ENCODE measurements around the gene CLEC4E. TPM values are rescaled to one million over a fixed set of nuclear protein-coding genes. Genes with fewer than 3 reads are reported as not detected.
A peak's percentile ranks its signal among the peaks of the same experiment; 100 is the strongest.

CLEC4E gene
- total RNA-seq, 1 experiment from 2014 or later = not detected

DNA sequence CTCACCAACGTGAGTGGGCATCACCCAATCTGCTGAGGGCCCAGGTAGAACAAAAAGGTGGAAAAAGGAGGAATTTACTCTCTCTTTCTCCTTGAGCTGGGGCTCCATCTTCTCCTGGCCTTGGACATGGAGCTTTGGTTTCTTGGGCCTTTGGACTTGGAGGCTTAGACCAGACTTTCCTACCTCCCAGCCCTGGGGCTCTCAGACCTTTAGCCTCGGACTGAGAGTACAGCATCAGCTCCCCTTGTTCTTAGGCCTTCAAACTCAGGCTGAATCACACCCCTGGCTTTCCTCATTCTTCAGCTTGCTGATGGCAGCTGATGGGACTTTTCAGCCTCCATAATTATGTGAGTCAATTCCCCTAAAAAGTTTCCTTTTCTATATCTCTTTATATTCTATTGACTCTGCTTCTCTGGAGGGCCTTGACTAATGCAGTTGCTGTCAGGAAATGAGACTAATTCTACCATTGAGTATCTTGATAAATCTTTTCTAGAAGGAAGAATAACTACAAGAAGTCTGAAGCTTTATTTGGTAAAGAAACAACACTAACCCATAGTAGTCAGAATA lies 15.9 kb upstream of the CLEC4E start:
- no peak overlapping the region for H3K4me3 ChIP-seq
- H3K9me3 ChIP-seq (ENCODE audit: insufficient read depth, low read depth) = no peaks in the 10 kb centered on the region
- H3K4me1 ChIP-seq (replicated peaks; ENCODE audit: insufficient read depth) = no peaks in the 10 kb centered on the region
- H3K79me2 ChIP-seq (ENCODE audit: low read depth) = no peaks in the 10 kb centered on the region
- POLR2A ChIA-PET (ENCODE audit: unreplicated experiment) = no interaction called here
- DNase-seq = no peak
- TF ChIP-seq CTCF (conservative IDR thresholded peaks at IDR 0.05) = no peak
- no peak for TF ChIP-seq EZH2 (IDR thresholded peaks at IDR 0.05; ENCODE audit: low read depth)
- no peak overlapping the region for H3K27ac ChIP-seq
- H3K27me3 ChIP-seq (ENCODE audit: insufficient read depth, low read depth) = no peaks in the 10 kb centered on the region; the same call in 1 of the 2 replicates
- CTCF ChIA-PET = no interaction called here
- no TSS peak for BruUV-seq (replicated peaks)
- H3K9me2 ChIP-seq (ENCODE audit: insufficient read depth) = no peaks in the 10 kb centered on the region
- H3K36me3 ChIP-seq (ENCODE audit: low read depth) = no peaks in the 10 kb centered on the region
- H3F3A ChIP-seq (ENCODE audit: insufficient read depth, low read depth) = no peaks in the 10 kb centered on the region
- intact Hi-C loops (cut with micrococcal nuclease; ENCODE audit: unreplicated experiment) = no loop called here
- H2AFZ ChIP-seq = no peak overlapping the region
- H3K4me2 ChIP-seq = no peak overlapping the region
- no peaks in the 10 kb centered on the region for H4K20me1 ChIP-seq (ENCODE audit: insufficient read depth)

GRCh38 chr12:8554451-8555195 lies 13.9 kb upstream of the CLEC4E start:
- no peaks in the 10 kb centered on the region for H3K9me3 ChIP-seq (ENCODE audit: insufficient read depth, low read depth)
- H3K9me2 ChIP-seq (ENCODE audit: insufficient read depth) = no peaks in the 10 kb centered on the region
- DNase-seq = peak in 1 of 2 experiments; percentile 5
- no peaks in the 10 kb centered on the region for H3F3A ChIP-seq (ENCODE audit: insufficient read depth, low read depth)
- ChIA-PET CTCF (interaction anchor here (0.6 kb wide), 1 partner anchor 11 kb away, joined by 7 read pairs; no protein-coding TSS in a partner anchor), POLR2A (ENCODE audit: unreplicated experiment) (interaction anchor here (0.5 kb wide), 1 partner anchor 8 kb away, joined by 3 read pairs; no protein-coding TSS in a partner anchor)
- H3K4me3 ChIP-seq = no peak overlapping the region
- no peaks in the 10 kb centered on the region for H4K20me1 ChIP-seq (ENCODE audit: insufficient read depth)
- H3K27me3 ChIP-seq (ENCODE audit: insufficient read depth, low read depth) = no peaks in the 10 kb centered on the region
- H2AFZ ChIP-seq = no peak overlapping the region
- no TSS peak for BruUV-seq (replicated peaks)
- no peaks in the 10 kb centered on the region for H3K36me3 ChIP-seq (ENCODE audit: low read depth)
- no peak overlapping the region for H3K4me2 ChIP-seq
- no peak overlapping the region for H3K27ac ChIP-seq
- no peaks in the 10 kb centered on the region for H3K4me1 ChIP-seq (replicated peaks; ENCODE audit: insufficient read depth)
- intact Hi-C loops (cut with micrococcal nuclease; ENCODE audit: unreplicated experiment) = no loop called here
- TF ChIP-seq CTCF (conservative IDR thresholded peaks at IDR 0.05) = no peak
- TF ChIP-seq EZH2 (IDR thresholded peaks at IDR 0.05; ENCODE audit: low read depth) = no peak
- no peaks in the 10 kb centered on the region for H3K79me2 ChIP-seq (ENCODE audit: low read depth)

DNA sequence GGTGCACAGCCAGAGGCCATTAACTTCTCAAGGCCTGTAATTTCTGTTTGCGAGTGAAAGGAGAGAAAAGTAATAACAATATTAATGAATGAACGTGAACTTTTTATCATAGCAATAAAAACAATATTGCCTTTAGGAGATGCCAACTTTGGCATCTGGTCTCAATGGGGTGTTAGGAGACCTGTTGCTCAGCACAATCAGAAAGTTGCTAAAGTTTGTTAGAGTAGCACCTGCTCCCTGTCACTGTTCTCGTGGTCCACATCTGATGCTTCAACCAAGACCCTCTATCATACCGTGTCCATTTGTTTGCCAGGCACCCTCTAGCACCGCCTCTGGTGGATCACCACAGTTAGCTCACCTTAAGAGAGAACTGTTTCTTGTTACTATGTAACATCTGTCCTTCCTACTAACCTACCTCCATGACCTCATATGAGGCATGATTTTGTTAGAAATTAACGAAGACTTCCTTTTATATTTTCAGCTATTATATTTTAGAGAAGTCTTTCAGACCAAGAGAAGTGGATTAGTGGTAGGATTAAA lies 12.5 kb upstream of the CLEC4E start:
- CTCF ChIA-PET = no interaction called here
- H3K27ac ChIP-seq = no peak overlapping the region
- no peaks in the 10 kb centered on the region for H3K36me3 ChIP-seq (ENCODE audit: low read depth)
- no TSS peak for BruUV-seq (replicated peaks)
- no peaks in the 10 kb centered on the region for H3K9me3 ChIP-seq (ENCODE audit: insufficient read depth, low read depth)
- no peaks in the 10 kb centered on the region for H4K20me1 ChIP-seq (ENCODE audit: insufficient read depth)
- no peaks in the 10 kb centered on the region for H3K9me2 ChIP-seq (ENCODE audit: insufficient read depth)
- no peaks in the 10 kb centered on the region for H3K27me3 ChIP-seq (ENCODE audit: insufficient read depth, low read depth)
- TF ChIP-seq EZH2 (IDR thresholded peaks at IDR 0.05; ENCODE audit: low read depth) (no peak), CTCF (conservative IDR thresholded peaks at IDR 0.05) (no peak)
- H3K4me1 ChIP-seq (replicated peaks; ENCODE audit: insufficient read depth) = no peaks in the 10 kb centered on the region
- DNase-seq = no peak
- H3K79me2 ChIP-seq (ENCODE audit: low read depth) = no peaks in the 10 kb centered on the region
- no peak overlapping the region for H3K4me3 ChIP-seq
- no peak overlapping the region for H3K4me2 ChIP-seq
- H2AFZ ChIP-seq = no peak overlapping the region
- H3F3A ChIP-seq (ENCODE audit: insufficient read depth, low read depth) = no peaks in the 10 kb centered on the region
- intact Hi-C loops (cut with micrococcal nuclease; ENCODE audit: unreplicated experiment) = no loop called here
- POLR2A ChIA-PET (ENCODE audit: unreplicated experiment) = no interaction called here
